ENCODE data around the gene ANKS1B.

ANKS1B gene

GRCh38 chr12:98819071-98819470 lies 1165.7 kb downstream of the ANKS1B start:
- Histone ChIP-seq H3K27me3 (ENCODE audit: control insufficient read depth, insufficient read depth, low read length) (no peaks in the 10 kb centered on the region), H3K4me1 (ENCODE audit: control insufficient read depth, insufficient read depth, low read length) (peaks cover 16% of the 10 kb centered on the region), H3K9me3 (ENCODE audit: control insufficient read depth, insufficient read depth, low read depth, low read length) (no peaks in the 10 kb centered on the region), H3K27ac (ENCODE audit: low read depth, low read length) (no peak overlapping the region), H3K4me3 (ENCODE audit: low read depth, low read length) (no peak overlapping the region), H3K9ac (ENCODE audit: low read length) (no peak overlapping the region), H3K36me3 (ENCODE audit: control insufficient read depth, insufficient read depth, low read length) (no peaks in the 10 kb centered on the region)

DNA sequence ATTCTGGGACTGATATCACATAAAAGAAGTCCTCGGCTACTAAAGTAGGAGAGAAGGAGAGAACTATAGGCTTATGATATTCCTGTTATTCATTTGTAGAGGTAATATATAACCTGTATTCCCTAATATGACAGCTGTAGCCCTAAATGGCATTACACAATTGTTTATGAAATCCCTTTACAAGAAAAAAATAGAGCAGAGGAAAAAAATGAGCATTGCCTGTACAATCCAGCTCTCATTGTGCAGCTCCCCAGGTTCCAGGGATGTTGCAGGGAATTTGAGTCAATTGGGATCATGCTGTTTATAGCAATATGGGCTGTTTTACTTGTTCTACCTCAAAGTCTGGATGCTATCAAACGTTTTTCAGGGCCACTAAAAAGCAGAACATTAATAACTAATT lies 1166.5 kb downstream of the ANKS1B start:
- no peaks in the 10 kb centered on the region for H3K9me3 ChIP-seq (ENCODE audit: control insufficient read depth, insufficient read depth, low read depth, low read length)
- no peak overlapping the region for H3K4me3 ChIP-seq (ENCODE audit: low read depth, low read length)
- no peak overlapping the region for H3K27ac ChIP-seq (ENCODE audit: low read depth, low read length)
- no peak overlapping the region for H3K9ac ChIP-seq (ENCODE audit: low read length)
- H3K4me1 ChIP-seq (ENCODE audit: control insufficient read depth, insufficient read depth, low read length) = peaks cover 14% of the 10 kb centered on the region; the same call in 1 of the 2 replicates
- H3K36me3 ChIP-seq (ENCODE audit: control insufficient read depth, insufficient read depth, low read length) = no peaks in the 10 kb centered on the region
- no peaks in the 10 kb centered on the region for H3K27me3 ChIP-seq (ENCODE audit: control insufficient read depth, insufficient read depth, low read length)

- Histone ChIP-seq H3K36me3 (ENCODE audit: control insufficient read depth, insufficient read depth, low read length) (no peaks in the 10 kb centered on the region), H3K9me3 (ENCODE audit: control insufficient read depth, insufficient read depth, low read depth, low read length) (no peaks in the 10 kb centered on the region)
Observed at GRCh38 chr12:98817742-98818141, 1167.0 kb downstream of the ANKS1B start.

DNA sequence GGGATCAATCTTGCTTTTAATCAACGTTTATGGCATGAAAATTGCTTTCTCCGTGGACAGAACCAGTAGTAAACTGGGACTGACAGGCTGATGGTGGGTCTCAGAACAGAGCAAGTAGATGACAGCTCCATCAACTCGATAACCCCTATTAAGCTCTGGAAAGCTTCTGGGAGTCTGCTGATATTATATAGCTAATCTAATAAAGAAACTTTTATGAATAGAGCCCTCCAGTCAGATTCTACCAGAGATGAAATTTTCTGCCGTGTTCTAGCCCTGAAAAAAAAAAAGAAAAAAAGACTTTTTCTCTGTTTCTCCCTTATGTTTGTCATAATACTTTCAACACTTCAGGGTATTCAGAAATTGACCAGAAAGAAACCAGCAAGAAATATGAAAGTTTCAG lies 1168.0 kb downstream of the ANKS1B start:
- no peaks in the 10 kb centered on the region for H3K27me3 ChIP-seq (ENCODE audit: control insufficient read depth, insufficient read depth, low read length)
- no peak overlapping the region for H3K27ac ChIP-seq (ENCODE audit: low read depth, low read length)
- no peak overlapping the region for H3K4me3 ChIP-seq (ENCODE audit: low read depth, low read length)
- H3K9ac ChIP-seq (ENCODE audit: low read length) = no peak overlapping the region
- no peaks in the 10 kb centered on the region for H3K9me3 ChIP-seq (ENCODE audit: control insufficient read depth, insufficient read depth, low read depth, low read length)
- peaks cover 14% of the 10 kb centered on the region; the same call in 1 of the 2 replicates for H3K4me1 ChIP-seq (ENCODE audit: control insufficient read depth, insufficient read depth, low read length)
- H3K36me3 ChIP-seq (ENCODE audit: control insufficient read depth, insufficient read depth, low read length) = no peaks in the 10 kb centered on the region

More at GRCh38 chr12:98817742-98818141, 1167.0 kb downstream of the ANKS1B start:
- Histone ChIP-seq H3K27ac (ENCODE audit: low read depth, low read length) (no peak overlapping the region), H3K27me3 (ENCODE audit: control insufficient read depth, insufficient read depth, low read length) (no peaks in the 10 kb centered on the region), H3K4me3 (ENCODE audit: low read depth, low read length) (no peak overlapping the region), H3K4me1 (ENCODE audit: control insufficient read depth, insufficient read depth, low read length) (peaks cover 14% of the 10 kb centered on the region; the same call in 1 of the 2 replicates), H3K9ac (ENCODE audit: low read length) (no peak overlapping the region)

DNA sequence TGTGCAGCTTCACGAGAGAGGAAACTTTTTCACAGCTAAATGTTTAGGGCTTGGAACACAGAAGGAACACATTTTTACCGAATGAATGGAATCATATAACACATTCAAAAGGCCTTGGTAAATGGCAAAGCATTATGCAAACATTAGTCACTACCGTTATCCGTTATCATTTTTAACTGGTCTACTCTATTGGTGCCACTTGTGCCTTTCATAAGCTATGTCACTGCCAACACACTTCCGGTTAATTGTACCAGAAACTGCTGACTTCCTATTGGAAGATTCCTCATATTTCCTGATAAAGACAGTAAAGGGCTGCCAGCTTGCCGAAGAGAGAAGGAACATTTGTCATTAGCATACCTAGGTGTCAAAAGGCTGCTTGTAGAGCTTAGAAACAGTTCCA lies 1170.5 kb downstream of the ANKS1B start:
- H3K4me3 ChIP-seq (ENCODE audit: low read depth, low read length) = no peak overlapping the region
- H3K27me3 ChIP-seq (ENCODE audit: control insufficient read depth, insufficient read depth, low read length) = no peaks in the 10 kb centered on the region
- no peak overlapping the region for H3K9ac ChIP-seq (ENCODE audit: low read length)
- no peaks in the 10 kb centered on the region for H3K36me3 ChIP-seq (ENCODE audit: control insufficient read depth, insufficient read depth, low read length)
- H3K9me3 ChIP-seq (ENCODE audit: control insufficient read depth, insufficient read depth, low read depth, low read length) = no peaks in the 10 kb centered on the region
- H3K27ac ChIP-seq (ENCODE audit: low read depth, low read length) = no peak overlapping the region
- no peaks in the 10 kb centered on the region for H3K4me1 ChIP-seq (ENCODE audit: control insufficient read depth, insufficient read depth, low read length)

DNA sequence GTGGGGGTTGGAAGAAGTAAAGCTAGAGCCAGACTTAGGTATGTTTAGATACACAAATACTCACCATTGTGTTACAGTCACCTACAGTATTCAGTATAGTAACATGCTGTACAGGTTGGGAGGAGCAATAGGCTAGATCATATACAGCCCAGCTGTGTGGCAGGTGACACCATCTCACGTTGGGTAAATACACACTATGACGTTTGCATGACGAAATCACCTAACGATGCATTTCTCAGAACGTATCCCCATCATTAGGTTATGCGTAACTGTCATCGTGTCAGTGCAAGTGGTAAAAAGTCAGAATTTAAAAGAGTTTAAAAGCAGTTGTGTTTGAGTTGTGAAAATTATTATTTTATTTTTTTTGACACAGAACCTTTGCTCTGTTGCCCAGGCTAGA lies 1172.5 kb downstream of the ANKS1B start:
- no peaks in the 10 kb centered on the region for H3K36me3 ChIP-seq (ENCODE audit: control insufficient read depth, insufficient read depth, low read length)
- H3K9me3 ChIP-seq (ENCODE audit: control insufficient read depth, insufficient read depth, low read depth, low read length) = no peaks in the 10 kb centered on the region

GRCh38 chr12:98808243-98808875 lies 1176.4 kb downstream of the ANKS1B start:
- Histone ChIP-seq H3K36me3 (ENCODE audit: control insufficient read depth, insufficient read depth, low read length) (no peaks in the 10 kb centered on the region), H3K4me1 (ENCODE audit: control insufficient read depth, insufficient read depth, low read length) (no peaks in the 10 kb centered on the region), H3K9ac (ENCODE audit: low read length) (no peak overlapping the region), H3K4me3 (ENCODE audit: low read depth, low read length) (no peak overlapping the region), H3K27me3 (ENCODE audit: control insufficient read depth, insufficient read depth, low read length) (no peaks in the 10 kb centered on the region), H3K9me3 (ENCODE audit: control insufficient read depth, insufficient read depth, low read depth, low read length) (no peaks in the 10 kb centered on the region), H3K27ac (ENCODE audit: low read depth, low read length) (no peak overlapping the region)

More for the DNA sequence above, 1172.5 kb downstream of the ANKS1B start:
- Histone ChIP-seq H3K4me3 (ENCODE audit: low read depth, low read length) (no peak overlapping the region), H3K9ac (ENCODE audit: low read length) (no peak overlapping the region), H3K27me3 (ENCODE audit: control insufficient read depth, insufficient read depth, low read length) (no peaks in the 10 kb centered on the region), H3K27ac (ENCODE audit: low read depth, low read length) (no peak overlapping the region), H3K4me1 (ENCODE audit: control insufficient read depth, insufficient read depth, low read length) (no peaks in the 10 kb centered on the region)

DNA sequence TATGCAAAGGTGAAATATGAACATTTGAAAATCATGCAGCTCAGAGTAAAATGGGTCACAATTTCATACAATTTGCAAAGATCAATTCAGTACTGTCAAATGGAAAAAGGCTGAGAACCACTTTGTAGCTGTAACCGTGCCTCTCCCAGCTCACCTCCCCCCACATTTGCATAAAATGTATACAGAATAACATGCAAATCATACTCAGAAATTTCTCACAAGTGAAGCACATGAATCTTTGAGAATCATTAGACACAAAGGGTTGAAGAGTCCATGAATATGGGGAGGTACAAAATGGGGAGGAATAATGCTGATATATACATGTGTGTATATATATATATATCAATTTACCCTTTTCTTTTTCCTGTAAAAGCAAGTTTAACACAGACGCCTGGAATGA lies 1177.5 kb downstream of the ANKS1B start:
- Histone ChIP-seq H3K27me3 (ENCODE audit: control insufficient read depth, insufficient read depth, low read length) (no peaks in the 10 kb centered on the region), H3K27ac (ENCODE audit: low read depth, low read length) (no peak overlapping the region), H3K9me3 (ENCODE audit: control insufficient read depth, insufficient read depth, low read depth, low read length) (no peaks in the 10 kb centered on the region), H3K9ac (ENCODE audit: low read length) (no peak overlapping the region), H3K36me3 (ENCODE audit: control insufficient read depth, insufficient read depth, low read length) (no peaks in the 10 kb centered on the region), H3K4me1 (ENCODE audit: control insufficient read depth, insufficient read depth, low read length) (no peaks in the 10 kb centered on the region), H3K4me3 (ENCODE audit: low read depth, low read length) (no peak overlapping the region)

GRCh38 chr12:98803468-98804209 lies 1181.1 kb downstream of the ANKS1B start:
- no peaks in the 10 kb centered on the region for H3K27me3 ChIP-seq (ENCODE audit: control insufficient read depth, insufficient read depth, low read length)
- no peaks in the 10 kb centered on the region for H3K4me1 ChIP-seq (ENCODE audit: control insufficient read depth, insufficient read depth, low read length)
- no peak overlapping the region for H3K27ac ChIP-seq (ENCODE audit: low read depth, low read length)
- no peaks in the 10 kb centered on the region for H3K9me3 ChIP-seq (ENCODE audit: control insufficient read depth, insufficient read depth, low read depth, low read length)
- no peak overlapping the region for H3K4me3 ChIP-seq (ENCODE audit: low read depth, low read length)
- no peak overlapping the region for H3K9ac ChIP-seq (ENCODE audit: low read length)
- no peaks in the 10 kb centered on the region for H3K36me3 ChIP-seq (ENCODE audit: control insufficient read depth, insufficient read depth, low read length)

- H3K9me3 ChIP-seq (ENCODE audit: control insufficient read depth, insufficient read depth, low read depth, low read length) = no peaks in the 10 kb centered on the region
- no peak overlapping the region for H3K27ac ChIP-seq (ENCODE audit: low read depth, low read length)
- no peaks in the 10 kb centered on the region for H3K27me3 ChIP-seq (ENCODE audit: control insufficient read depth, insufficient read depth, low read length)
- H3K4me1 ChIP-seq (ENCODE audit: control insufficient read depth, insufficient read depth, low read length) = no peaks in the 10 kb centered on the region
- H3K4me3 ChIP-seq (ENCODE audit: low read depth, low read length) = no peak overlapping the region
- no peak overlapping the region for H3K9ac ChIP-seq (ENCODE audit: low read length)
- H3K36me3 ChIP-seq (ENCODE audit: control insufficient read depth, insufficient read depth, low read length) = no peaks in the 10 kb centered on the region
Observed at GRCh38 chr12:98799822-98800221, 1184.9 kb downstream of the ANKS1B start.

GRCh38 chr12:98799146-98799810 lies 1185.5 kb downstream of the ANKS1B start:
- H3K4me3 ChIP-seq (ENCODE audit: low read depth, low read length) = no peak overlapping the region
- no peaks in the 10 kb centered on the region for H3K9me3 ChIP-seq (ENCODE audit: control insufficient read depth, insufficient read depth, low read depth, low read length)
- no peak overlapping the region for H3K9ac ChIP-seq (ENCODE audit: low read length)
- H3K27me3 ChIP-seq (ENCODE audit: control insufficient read depth, insufficient read depth, low read length) = no peaks in the 10 kb centered on the region
- H3K27ac ChIP-seq (ENCODE audit: low read depth, low read length) = no peak overlapping the region
- H3K4me1 ChIP-seq (ENCODE audit: control insufficient read depth, insufficient read depth, low read length) = no peaks in the 10 kb centered on the region
- no peaks in the 10 kb centered on the region for H3K36me3 ChIP-seq (ENCODE audit: control insufficient read depth, insufficient read depth, low read length)
